Measurements from ENCODE around the gene ADGRE1. TPM values are rescaled to one million over a fixed set of nuclear protein-coding genes. Genes with fewer than 3 reads are reported as not detected.

The ADGRE1 gene
- total RNA-seq, 2 experiments from 2014 or later = 6.0 to 6.5 TPM

DNA sequence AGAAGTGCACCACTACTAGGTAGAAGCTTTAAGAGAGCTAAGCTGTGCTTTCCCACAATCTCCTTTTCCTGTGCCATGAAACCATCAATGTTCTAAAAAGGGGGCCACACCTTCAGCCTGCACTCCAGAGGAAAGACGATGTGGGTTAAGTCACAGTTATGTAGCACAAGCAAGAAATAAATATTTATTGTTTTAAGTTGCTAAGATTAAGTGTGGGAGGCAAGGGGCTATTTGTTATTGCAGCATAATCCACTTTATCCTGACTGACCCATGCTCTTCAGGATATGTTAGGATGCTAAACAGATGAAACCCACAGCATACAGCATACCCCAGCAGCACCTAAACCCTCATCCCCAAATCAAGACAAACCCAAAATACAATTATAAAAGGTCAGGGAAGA lies 69.2 kb downstream of the ADGRE1 start:
- Mint-ChIP-seq H3K36me3 (ENCODE audit: low read depth) (peaks cover 3% of the 10 kb centered on the region), H3K27ac (no peak overlapping the region), H3K9me3 (ENCODE audit: low read depth) (no peaks in the 10 kb centered on the region), H3K27me3 (no peaks in the 10 kb centered on the region), H3K4me3 (no peak overlapping the region), H3K4me1 (no peaks in the 10 kb centered on the region)
- CTCF ChIA-PET = no interaction called here
- intact Hi-C loops (cut with DNase I, micrococcal nuclease) = no loop called here
- POLR2A ChIA-PET = no interaction called here
- no peak for DNase-seq
- ATAC-seq = no peak

DNA sequence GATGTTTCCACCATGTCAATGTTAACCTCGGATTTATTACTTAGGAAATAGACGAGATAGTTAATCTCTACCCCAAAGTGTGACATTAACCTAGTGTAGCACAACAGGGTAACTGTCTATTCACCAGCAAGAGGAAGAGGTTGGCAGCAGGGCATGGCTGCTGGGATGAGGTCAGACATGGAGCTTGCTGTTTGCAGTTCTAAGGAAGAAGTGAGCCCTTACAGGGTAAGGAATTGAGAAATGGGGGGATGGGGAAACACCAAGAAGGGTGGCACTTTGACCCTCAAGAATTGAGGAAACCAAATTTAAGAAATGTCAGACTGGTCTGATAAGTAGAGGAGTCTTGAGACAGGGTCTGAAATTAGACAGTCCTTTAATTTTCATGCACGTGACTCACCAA lies 71.4 kb downstream of the ADGRE1 start:
- Mint-ChIP-seq H3K9me3 (ENCODE audit: low read depth) (no peaks in the 10 kb centered on the region), H3K27me3 (no peaks in the 10 kb centered on the region), H3K4me3 (no peak overlapping the region), H3K27ac (no peak overlapping the region), H3K36me3 (ENCODE audit: low read depth) (peaks cover 13% of the 10 kb centered on the region), H3K4me1 (peaks cover 2% of the 10 kb centered on the region)
- intact Hi-C loops (cut with DNase I, micrococcal nuclease) = no loop called here
- DNase-seq = no peak
- ChIA-PET POLR2A (no interaction called here), CTCF (no interaction called here)
- no peak for ATAC-seq

DNA sequence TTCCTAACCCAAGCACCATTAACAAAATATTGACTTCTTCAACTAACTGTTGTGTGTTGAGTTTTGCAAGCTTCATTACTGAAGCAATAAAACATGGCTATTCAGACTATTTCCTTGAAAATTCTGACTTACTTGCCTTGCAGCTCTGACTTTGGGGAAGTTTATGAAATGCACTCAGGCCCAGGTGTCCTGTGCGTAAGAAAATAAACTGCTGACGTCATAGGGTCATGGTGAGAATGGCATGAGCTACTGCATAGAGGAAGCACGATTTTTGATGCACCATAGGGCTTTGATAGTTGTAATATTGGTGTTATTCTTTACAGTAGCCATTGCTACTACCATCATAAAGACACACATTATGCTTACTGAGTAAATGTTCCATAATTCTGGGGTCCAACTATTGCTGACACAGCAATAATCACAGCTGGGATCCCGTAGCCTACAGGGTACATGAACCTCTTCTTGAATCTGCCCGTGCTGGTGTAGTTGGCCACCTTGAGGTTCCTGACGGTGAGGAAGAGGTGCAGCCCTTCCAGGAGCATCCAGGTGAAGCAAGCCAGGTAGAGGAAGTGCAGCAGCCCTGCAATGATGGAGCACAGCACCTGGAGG lies 76.0 kb downstream of the ADGRE1 start:
- Mint-ChIP-seq H3K9me3 (ENCODE audit: low read depth) (no peaks in the 10 kb centered on the region), H3K4me1 (peaks cover 2% of the 10 kb centered on the region)

DNA sequence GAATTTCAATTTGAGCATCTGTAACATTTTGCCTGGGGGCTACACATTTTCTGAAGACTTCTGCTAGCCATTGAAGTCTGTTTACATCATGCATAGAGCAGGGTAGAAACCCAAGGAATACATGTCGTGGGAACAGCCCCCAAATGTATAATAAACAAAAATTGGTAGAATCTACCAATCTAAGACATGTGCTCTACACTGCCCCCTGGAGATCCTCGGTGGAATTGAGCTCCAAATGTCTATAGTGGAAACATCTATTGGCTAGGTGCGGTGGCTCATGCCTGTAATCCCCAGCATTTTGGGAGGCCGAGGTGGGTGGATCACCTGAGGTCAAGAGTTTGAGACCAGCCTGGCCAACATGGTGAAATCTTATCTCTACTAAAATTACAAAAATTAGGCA lies 76.6 kb downstream of the ADGRE1 start:
- DNase-seq (peak; percentile 68), ATAC-seq (no peak)
- ChIA-PET POLR2A (interaction anchor here (0.6 kb wide), 1 partner anchor 82 kb away, joined by 3 read pairs; no protein-coding TSS in a partner anchor), CTCF (interaction anchor here (0.5 to 2.6 kb wide), 22 partner anchors 10 to 602 kb away, joined by 3 to 26 read pairs (median 4); partner anchors contain the start of gene ZNF557)
- H3K4me1 Mint-ChIP-seq = peaks cover 2% of the 10 kb centered on the region
- no peaks in the 10 kb centered on the region for H3K9me3 Mint-ChIP-seq (ENCODE audit: low read depth)
- H3K4me3 Mint-ChIP-seq = no peak overlapping the region
- H3K27me3 Mint-ChIP-seq = no peaks in the 10 kb centered on the region
- H3K27ac Mint-ChIP-seq = no peak overlapping the region
- intact Hi-C loops (cut with DNase I, micrococcal nuclease) = no loop called here
- H3K36me3 Mint-ChIP-seq (ENCODE audit: low read depth) = peaks cover 13% of the 10 kb centered on the region

More for the DNA sequence above, 76.0 kb downstream of the ADGRE1 start:
- intact Hi-C loops (cut with DNase I, micrococcal nuclease) = no loop called here
- Mint-ChIP-seq H3K27me3 (no peaks in the 10 kb centered on the region), H3K27ac (no peak overlapping the region), H3K36me3 (ENCODE audit: low read depth) (peaks cover 13% of the 10 kb centered on the region), H3K4me3 (no peak overlapping the region)
- DNase-seq (no peak), ATAC-seq (no peak)
- ChIA-PET POLR2A (no interaction called here), CTCF (interaction anchor here (0.6 to 2.6 kb wide), 17 partner anchors 10 to 487 kb away, joined by 3 to 26 read pairs (median 4); partner anchors contain the start of gene ZNF557)

DNA sequence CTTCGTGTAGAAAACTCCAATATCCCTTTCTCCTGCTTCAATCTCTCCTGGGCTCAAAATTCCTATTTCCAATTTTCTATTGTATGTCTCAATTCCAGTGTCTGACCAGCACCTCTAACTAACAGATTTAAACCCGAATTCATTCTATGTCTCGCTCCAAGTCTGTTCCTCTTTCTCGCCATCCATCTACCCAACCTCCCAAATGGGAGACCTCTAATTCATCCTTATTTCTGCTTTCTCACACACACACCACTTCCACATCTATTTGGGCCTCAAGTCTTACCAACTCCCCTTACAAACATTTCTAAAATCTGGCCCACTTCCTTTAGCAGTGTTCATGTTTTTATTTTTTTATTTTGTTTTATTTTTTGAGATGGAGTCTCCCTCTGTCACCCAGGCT lies 80.6 kb downstream of the ADGRE1 start:
- ChIA-PET CTCF (interaction anchor here (0.9 kb wide), 1 partner anchor 682 kb away, joined by 3 read pairs; no protein-coding TSS in a partner anchor), POLR2A (no interaction called here)
- H3K4me3 Mint-ChIP-seq = no peak overlapping the region
- intact Hi-C loops (cut with DNase I, micrococcal nuclease) = no loop called here
- H3K4me1 Mint-ChIP-seq = peaks cover 13% of the 10 kb centered on the region
- no peaks in the 10 kb centered on the region for H3K9me3 Mint-ChIP-seq (ENCODE audit: low read depth)
- peaks cover 5% of the 10 kb centered on the region for H3K36me3 Mint-ChIP-seq (ENCODE audit: low read depth)
- ATAC-seq (no peak), DNase-seq (no peak)
- H3K27me3 Mint-ChIP-seq = no peaks in the 10 kb centered on the region
- H3K27ac Mint-ChIP-seq = no peak overlapping the region

DNA sequence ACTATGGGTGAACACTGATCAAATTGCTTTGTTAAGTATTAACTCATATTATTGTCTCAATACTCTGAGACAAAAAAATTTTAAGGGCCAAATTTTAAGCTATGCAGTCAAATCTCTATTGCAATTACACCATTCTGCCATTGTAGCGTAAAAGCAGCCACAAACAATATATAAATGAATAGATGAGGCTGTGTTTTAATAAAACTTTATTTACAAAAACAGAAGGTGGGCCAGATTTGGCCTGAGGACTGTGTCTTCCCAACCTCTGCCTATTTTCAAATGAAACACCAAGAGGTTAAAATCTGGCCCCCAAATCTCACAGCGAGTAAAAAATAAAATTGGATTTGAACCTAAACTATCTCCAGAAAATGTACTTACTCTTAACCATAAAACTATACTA lies 82.1 kb downstream of the ADGRE1 start:
- ATAC-seq (no peak), DNase-seq (no peak)
- intact Hi-C loops (cut with DNase I, micrococcal nuclease) = no loop called here
- Mint-ChIP-seq H3K4me1 (peaks cover 10% of the 10 kb centered on the region), H3K9me3 (ENCODE audit: low read depth) (no peaks in the 10 kb centered on the region), H3K36me3 (ENCODE audit: low read depth) (no peaks in the 10 kb centered on the region), H3K27me3 (no peaks in the 10 kb centered on the region), H3K4me3 (no peak overlapping the region), H3K27ac (no peak overlapping the region)
- POLR2A ChIA-PET = no interaction called here
- CTCF ChIA-PET = no interaction called here

DNA sequence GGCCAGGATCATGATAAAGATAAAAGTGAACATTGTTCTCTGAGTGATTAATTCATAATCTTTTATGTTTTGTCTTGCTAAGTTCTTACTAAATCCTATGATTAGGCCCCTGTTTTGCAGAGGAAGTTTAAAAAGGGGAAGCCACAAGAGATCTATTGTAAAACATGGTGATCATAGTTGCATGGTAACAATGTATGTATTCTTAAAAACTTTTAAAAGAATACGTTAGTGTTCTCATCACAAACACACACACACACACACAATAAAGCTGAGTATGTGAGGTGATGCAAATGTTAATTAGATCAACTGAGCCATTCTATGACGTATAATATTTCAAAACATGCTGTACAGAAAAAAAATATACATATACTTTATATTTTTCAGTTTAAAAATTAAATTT lies 82.6 kb downstream of the ADGRE1 start:
- no peak for ATAC-seq
- no peaks in the 10 kb centered on the region for H3K27me3 Mint-ChIP-seq
- intact Hi-C loops (cut with DNase I, micrococcal nuclease) = no loop called here
- H3K4me3 Mint-ChIP-seq = no peak overlapping the region
- H3K27ac Mint-ChIP-seq = no peak overlapping the region
- H3K36me3 Mint-ChIP-seq (ENCODE audit: low read depth) = no peaks in the 10 kb centered on the region
- ChIA-PET POLR2A (no interaction called here), CTCF (no interaction called here)
- peaks cover 10% of the 10 kb centered on the region for H3K4me1 Mint-ChIP-seq
- H3K9me3 Mint-ChIP-seq (ENCODE audit: low read depth) = no peaks in the 10 kb centered on the region
- no peak for DNase-seq

DNA sequence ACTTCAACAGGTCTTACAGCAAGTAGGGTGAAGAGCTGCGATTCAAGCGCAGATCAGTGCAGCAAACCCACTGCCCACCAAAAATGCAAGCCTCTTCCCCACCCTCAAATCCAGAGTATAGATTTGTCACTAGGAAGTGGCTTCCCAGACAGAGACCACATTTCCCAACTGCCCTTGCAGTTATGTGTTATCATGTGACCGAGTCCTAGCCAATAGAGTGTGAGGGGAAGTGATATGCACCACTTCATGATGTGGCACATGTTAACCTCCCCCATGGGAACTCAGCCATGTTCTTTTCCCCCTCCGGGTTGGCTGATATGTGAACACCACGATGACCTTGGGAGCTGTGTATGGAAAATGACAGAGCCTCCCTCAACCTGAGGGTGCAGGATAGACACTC lies 83.1 kb downstream of the ADGRE1 start:
- peak; percentile 28 for DNase-seq
- Mint-ChIP-seq H3K27me3 (no peaks in the 10 kb centered on the region), H3K27ac (no peak overlapping the region), H3K4me1 (peaks cover 10% of the 10 kb centered on the region), H3K4me3 (no peak overlapping the region), H3K36me3 (ENCODE audit: low read depth) (no peaks in the 10 kb centered on the region), H3K9me3 (ENCODE audit: low read depth) (no peaks in the 10 kb centered on the region)
- ChIA-PET POLR2A (no interaction called here), CTCF (no interaction called here)
- ATAC-seq = peak; percentile 55
- intact Hi-C loops (cut with DNase I, micrococcal nuclease) = no loop called here

DNA sequence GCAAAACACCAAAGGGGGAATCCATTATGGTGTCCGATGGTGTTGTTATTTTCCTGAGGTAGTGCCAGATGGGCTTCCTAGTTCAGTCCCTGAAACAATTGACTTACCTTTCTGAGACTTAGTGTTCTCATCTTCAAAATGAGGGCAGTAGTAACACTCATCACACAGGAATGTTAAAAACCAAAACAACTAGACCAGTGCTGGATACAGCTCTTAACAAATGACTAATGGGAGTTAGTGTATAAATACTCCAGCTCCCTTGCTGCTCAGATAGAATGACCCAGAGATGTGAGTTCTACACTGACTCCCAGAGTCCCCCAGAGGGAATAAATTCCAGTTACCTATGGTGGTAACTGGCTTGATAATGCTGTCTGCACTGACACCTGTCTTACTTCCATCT lies 84.0 kb downstream of the ADGRE1 start:
- Mint-ChIP-seq H3K27me3 (no peaks in the 10 kb centered on the region), H3K9me3 (ENCODE audit: low read depth) (no peaks in the 10 kb centered on the region), H3K4me3 (no peak overlapping the region), H3K4me1 (peaks cover 10% of the 10 kb centered on the region), H3K27ac (no peak overlapping the region), H3K36me3 (ENCODE audit: low read depth) (no peaks in the 10 kb centered on the region)
- ChIA-PET POLR2A (no interaction called here), CTCF (no interaction called here)
- peak; percentile 74 for ATAC-seq
- no peak for DNase-seq
- intact Hi-C loops (cut with DNase I, micrococcal nuclease) = no loop called here

DNA sequence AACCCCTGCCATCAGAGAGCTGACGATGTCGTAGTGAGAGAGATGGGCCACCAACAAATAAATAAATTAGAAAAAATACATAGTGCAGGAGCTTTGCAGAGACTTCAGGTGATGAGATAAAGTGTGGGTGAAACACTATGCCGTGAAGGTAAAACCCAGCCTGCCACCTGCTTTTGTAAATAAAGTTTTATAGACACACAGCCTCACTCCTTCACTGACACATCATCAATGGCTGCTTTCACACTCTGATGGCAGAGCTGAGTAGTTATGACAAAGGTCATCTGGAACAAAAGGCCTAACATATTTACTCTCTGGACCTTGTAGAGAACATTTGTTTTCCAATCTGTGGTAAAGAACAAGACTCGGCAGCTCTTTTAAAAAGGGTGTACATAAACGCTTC lies 88.8 kb downstream of the ADGRE1 start:
- POLR2A ChIA-PET = no interaction called here
- intact Hi-C loops (cut with DNase I, micrococcal nuclease) = no loop called here
- Mint-ChIP-seq H3K27ac (no peak overlapping the region), H3K36me3 (ENCODE audit: low read depth) (peaks cover 14% of the 10 kb centered on the region), H3K27me3 (no peaks in the 10 kb centered on the region), H3K4me3 (no peak overlapping the region), H3K9me3 (ENCODE audit: low read depth) (peaks cover 15% of the 10 kb centered on the region), H3K4me1 (peaks cover 6% of the 10 kb centered on the region)
- DNase-seq = no peak
- CTCF ChIA-PET = interaction anchor here (0.6 to 5.6 kb wide), 2 partner anchors 12 to 34 kb away, joined by 3 to 26 read pairs; no protein-coding TSS in a partner anchor
- ATAC-seq = no peak

DNA sequence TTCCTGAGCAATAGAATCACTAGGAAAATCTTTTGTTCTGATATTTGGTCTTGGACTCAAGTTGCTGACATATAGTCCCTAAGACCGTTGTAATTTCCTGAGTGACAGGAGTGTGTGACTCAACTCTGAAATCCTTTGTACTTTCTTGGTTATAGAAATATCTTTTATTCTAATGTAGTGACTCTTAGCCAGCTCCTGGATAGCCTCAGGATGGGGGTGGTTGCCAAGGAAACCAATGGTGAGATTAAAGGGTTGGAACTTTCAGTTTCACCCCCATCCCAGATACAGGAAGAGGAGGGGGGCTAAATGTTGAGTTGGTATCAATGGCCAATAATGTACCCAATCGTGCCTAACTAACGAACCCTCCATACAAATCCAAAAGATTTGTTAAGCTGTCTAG lies 92.0 kb downstream of the ADGRE1 start:
- peaks cover 29% of the 10 kb centered on the region for H3K36me3 Mint-ChIP-seq (ENCODE audit: low read depth)
- no peaks in the 10 kb centered on the region for H3K27me3 Mint-ChIP-seq

DNA sequence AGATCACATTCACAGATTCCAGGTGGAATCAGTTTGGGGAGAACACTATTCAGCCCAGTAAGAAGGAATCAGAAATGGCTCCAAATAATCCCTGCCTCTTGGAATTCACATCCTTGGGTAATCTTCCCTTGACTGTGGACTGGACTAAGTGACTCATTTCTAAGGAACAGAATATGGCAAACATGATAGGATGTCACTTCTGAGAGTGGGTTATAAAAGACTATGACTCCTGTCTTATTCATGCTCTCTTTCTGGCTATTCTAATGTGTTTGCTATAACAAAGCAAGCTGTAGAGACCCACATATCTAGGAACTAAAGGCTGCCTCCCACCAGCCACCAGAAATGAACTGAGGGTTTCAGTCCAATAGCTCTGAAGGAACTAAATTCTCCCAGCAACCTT lies 96.1 kb downstream of the ADGRE1 start:
- Mint-ChIP-seq H3K27ac (no peak overlapping the region), H3K27me3 (no peaks in the 10 kb centered on the region), H3K4me1 (peaks cover 4% of the 10 kb centered on the region), H3K9me3 (ENCODE audit: low read depth) (peaks cover 27% of the 10 kb centered on the region), H3K36me3 (ENCODE audit: low read depth) (peaks cover 39% of the 10 kb centered on the region), H3K4me3 (no peak overlapping the region)
- ChIA-PET CTCF (interaction anchor here (2.5 kb wide), 1 partner anchor 20 kb away, joined by 10 read pairs; no protein-coding TSS in a partner anchor), POLR2A (no interaction called here)
- DNase-seq (no peak), ATAC-seq (no peak)
- intact Hi-C loops (cut with DNase I, micrococcal nuclease) = no loop called here

More for the DNA sequence above, 92.0 kb downstream of the ADGRE1 start:
- H3K4me1 Mint-ChIP-seq = peaks cover 4% of the 10 kb centered on the region
- DNase-seq (peak; percentile 19), ATAC-seq (peak; percentile 51)
- H3K9me3 Mint-ChIP-seq (ENCODE audit: low read depth) = peaks cover 29% of the 10 kb centered on the region
- H3K4me3 Mint-ChIP-seq = no peak overlapping the region
- CTCF ChIA-PET = interaction anchor here (0.6 kb wide), 1 partner anchor 32 kb away, joined by 3 read pairs; no protein-coding TSS in a partner anchor
- intact Hi-C loops (cut with DNase I, micrococcal nuclease) = no loop called here
- POLR2A ChIA-PET = no interaction called here
- no peak overlapping the region for H3K27ac Mint-ChIP-seq
